K562 (cell line): Measurements from ENCODE around the gene RNF39. TPM values are rescaled to one million over a fixed set of nuclear protein-coding genes. Genes with fewer than 3 reads are reported as not detected.

Source experiments
- ATAC-seq: fragments of 200-7000 bp; cut with Tn5 transposase; 3 replicates; pipeline ENCODE4 v1.9.1; 2020; ENCODE audit warnings: moderate library complexity
- BruUV-seq: library from RNA; stranded (reverse); fragments of 400-500 nt; replicated peaks from 2 replicates; lab custom pipeline; 2021; lab: Mats Ljungman, UMichigan
- CTCF ChIA-PET: fragments of 300-600 bp; formaldehyde crosslinking; extraction: SDS; loops from one replicate; lab custom pipeline; 2021; ENCODE audit warnings: low intra/inter-chr PET ratio; lab: Yijun Ruan, JAX
- POLR2A ChIA-PET: fragments of 300-600, 350-650 bp; sonication (Branson Sonifier 250); formaldehyde crosslinking; extraction: SDS; loops from one replicate; lab custom pipeline; 2021; ENCODE audit warnings: antibody characterized with exemption, inconsistent platforms; lab: Yijun Ruan, JAX
- DNase-seq, 4 experiments: peaks; one replicate each; pipeline versions ENCODE4 v3.0.0 to v3.0.0-alpha.2; 2011 to 2018; ENCODE audit warnings: low spot score in 3 of 4, mixed read lengths in 3 of 4; ENCODE audit errors: extremely low read depth in 1 of 4
- FAIRE-seq: peaks from 2 replicates; lab custom pipeline; 2011; peaks lifted over from hg19 to GRCh38; lab: Jason Lieb, UNC
- H2AFZ ChIP-seq: 2 replicates; pipeline ENCODE4 v1.6.0; 2011; ENCODE audit warnings: low read depth, low read length, control low read depth, inconsistent platforms
- H3K27ac ChIP-seq: fragments of 200-600 bp; 3 replicates; pipeline ENCODE4 v1.8.0; 2011; ENCODE audit warnings: low read depth, mild to moderate bottlenecking, control low read depth, inconsistent platforms, low read length, moderate library complexity, mixed read lengths; ENCODE audit errors: extremely low read depth
- H3K27me3 ChIP-seq, 2 experiments: fragments of 300-600 bp in 1 of 2; 2 replicates in 1 of 2; 3 replicates in 1 of 2; pipeline versions ENCODE4 v1.6.0 to v1.8.0; 2011; ENCODE audit warnings: inconsistent platforms in 2 of 2, low read length in 2 of 2, mild to moderate bottlenecking in 1 of 2, mixed read lengths in 1 of 2, moderate library complexity in 1 of 2; ENCODE audit not compliant: control insufficient read depth in 2 of 2, insufficient read depth in 2 of 2
- H3K36me3 ChIP-seq: fragments of 300-600 bp; 3 replicates; pipeline ENCODE4 v1.8.0; 2011; ENCODE audit warnings: mild to moderate bottlenecking, low read length, inconsistent platforms; ENCODE audit not compliant: control insufficient read depth, insufficient read depth
- H3K4me1 ChIP-seq, 2 experiments: fragments of 200-600 bp in 1 of 2; replicated peaks in 1 of 2; 2 replicates in 1 of 2; 3 replicates in 1 of 2; pipeline versions ENCODE4 v1.5.1 to v1.8.0; 2011; ENCODE audit warnings: inconsistent platforms in 2 of 2, low read length in 2 of 2, mild to moderate bottlenecking in 1 of 2, mixed read lengths in 1 of 2, moderate library complexity in 1 of 2; ENCODE audit not compliant: control insufficient read depth in 2 of 2, insufficient read depth in 2 of 2
- H3K4me2 ChIP-seq: 2 replicates; pipeline ENCODE4 v1.6.1; 2011; ENCODE audit warnings: low read length, control low read depth, inconsistent platforms, mixed read lengths; ENCODE audit not compliant: insufficient read depth
- H3K4me3 ChIP-seq: fragments of 200-600 bp; sonication (generic), shearing (Covaris generic); 2 replicates; pipeline ENCODE4 v1.5.1; 2016; ENCODE audit warnings: control low read depth, inconsistent platforms
- H3K79me2 ChIP-seq: fragments of 200-600 bp; 3 replicates; pipeline ENCODE4 v1.8.0; 2011; ENCODE audit warnings: low read length, inconsistent platforms; ENCODE audit not compliant: control insufficient read depth, insufficient read depth
- H3K9ac ChIP-seq, 2 experiments: 2 replicates each; pipeline versions ENCODE4 v1.6.0 to v1.6.1; 2011; ENCODE audit warnings: low read depth in 2 of 2, low read length in 2 of 2, control low read depth in 1 of 2, inconsistent platforms in 1 of 2, mild to moderate bottlenecking in 1 of 2, mixed read lengths in 1 of 2; ENCODE audit not compliant: insufficient read depth in 1 of 2
- H3K9me1 ChIP-seq: one replicate; pipeline ENCODE4 v1.6.0; 2011; ENCODE audit warnings: inconsistent platforms, mild to moderate bottlenecking, low read length, moderate library complexity; ENCODE audit not compliant: control insufficient read depth, insufficient read depth
- H3K9me3 ChIP-seq: replicated peaks from 2 replicates; pipeline ENCODE4 v1.5.1; 2011; ENCODE audit warnings: low read depth, low read length, inconsistent platforms; ENCODE audit not compliant: control insufficient read depth, insufficient read depth
- H4K20me1 ChIP-seq: replicated peaks from 2 replicates; pipeline ENCODE4 v1.6.1; 2011; ENCODE audit warnings: low read length, inconsistent platforms, mixed read lengths; ENCODE audit not compliant: control insufficient read depth, insufficient read depth
- ARID4B ChIP-seq: sonication (generic); formaldehyde crosslinking; IDR thresholded peaks from 2 replicates; pipeline ENCODE4 v1.8.0; 2022; ENCODE audit warnings: mild to moderate bottlenecking, missing genetic modification reagents
- BRD9 ChIP-seq: fragments of 450-650 bp; IDR thresholded peaks from 2 replicates; pipeline ENCODE4 v1.6.1; 2018; ENCODE audit warnings: low read depth; ENCODE audit not compliant: partially characterized antibody
- DNMT1 ChIP-seq: fragments of 450-650 bp; IDR thresholded peaks from 2 replicates; pipeline ENCODE4 v1.6.1; 2016; ENCODE audit warnings: antibody characterized with exemption, mild to moderate bottlenecking
- ETV5 ChIP-seq: sonication (generic); formaldehyde crosslinking; IDR thresholded peaks from 2 replicates; pipeline ENCODE4 v1.4.0; 2020; ENCODE audit warnings: low read depth, mild to moderate bottlenecking, missing genetic modification reagents
- NCOR1 ChIP-seq: fragments of 450-650 bp; IDR thresholded peaks from 2 replicates; pipeline ENCODE4 v1.6.1; 2016; ENCODE audit warnings: mild to moderate bottlenecking, moderate library complexity
- NFRKB ChIP-seq: fragments of 450-650 bp; IDR thresholded peaks from 2 replicates; pipeline ENCODE4 v1.6.1; 2016; ENCODE audit warnings: low read depth
- OTX1 ChIP-seq: fragments of 450-650 bp; formaldehyde crosslinking; IDR thresholded peaks from 2 replicates; pipeline ENCODE4 v1.4.0; 2022; ENCODE audit warnings: mild to moderate bottlenecking
- PTRF ChIP-seq: fragments of 450-650 bp; IDR thresholded peaks from 2 replicates; pipeline ENCODE4 v1.6.1; 2016; ENCODE audit warnings: mild to moderate bottlenecking, missing genetic modification characterization, missing compliant biosample characterization
- SMARCE1 ChIP-seq: fragments of 450-650 bp; IDR thresholded peaks from 2 replicates; pipeline ENCODE4 v1.7.1; 2016; ENCODE audit warnings: mild to moderate bottlenecking
- TOE1 ChIP-seq, 2 experiments: fragments of 450-650 bp in 1 of 2; sonication (generic) in 1 of 2; formaldehyde crosslinking in 1 of 2; IDR thresholded peaks; 2 replicates each; pipeline versions ENCODE4 v1.7.1 to v1.8.0; 2016 to 2022; ENCODE audit warnings: borderline replicate concordance in 2 of 2, mild to moderate bottlenecking in 2 of 2, antibody characterized with exemption in 1 of 2, inconsistent platforms in 1 of 2, low read depth in 1 of 2, missing genetic modification reagents in 1 of 2, moderate library complexity in 1 of 2
- TSC22D4 ChIP-seq: fragments of 450-650 bp; IDR thresholded peaks from 2 replicates; pipeline ENCODE4 v1.6.1; 2016; ENCODE audit warnings: missing genetic modification characterization, missing biosample characterization, control low read depth
- YBX1 ChIP-seq: fragments of 450-650 bp; IDR thresholded peaks from 2 replicates; pipeline ENCODE4 v1.7.1; 2016; ENCODE audit warnings: mild to moderate bottlenecking
- ZBTB7A ChIP-seq: IDR thresholded peaks from 2 replicates; pipeline ENCODE4 v1.6.1; 2011; ENCODE audit warnings: low read depth, mild to moderate bottlenecking, low read length, moderate library complexity, borderline replicate concordance; ENCODE audit not compliant: control insufficient read depth
- ZC3H11A ChIP-seq: IDR thresholded peaks from 2 replicates; pipeline ENCODE4 v1.6.1; 2012; ENCODE audit warnings: low read depth, low read length, improper control_type of control experiment
- ZNF143 ChIP-seq: sonication (generic); formaldehyde crosslinking; IDR thresholded peaks from 2 replicates; pipeline ENCODE4 v1.9.0; 2022; ENCODE audit warnings: mild to moderate bottlenecking, missing genetic modification reagents
- WGBS: fragments of 100-300 bp; shearing (Covaris generic); methylation state at CpG from one replicate; pipeline ENCODE4 v1.1.6; 2016; ENCODE audit warnings: low coverage, mixed read lengths; ENCODE audit not compliant: insufficient coverage; ENCODE audit errors: missing lambda C conversion rate; 5-methylcytosine and 5-hydroxymethylcytosine counted together
- in situ Hi-C: fragments of 300-500 bp; cut with MboI; formaldehyde crosslinking; loops from 4 replicates; pipeline ENCODE4 v1.15.0; 2018; ENCODE audit warnings: inconsistent platforms, mixed read lengths
- intact Hi-C: fragments of 100-400 bp; cut with micrococcal nuclease; formaldehyde crosslinking; loops from 2 replicates; pipeline ENCODE4 v1.14.2; 2022
- polyA plus RNA-seq, 8 experiments: library from polyadenylated mRNA; depleted of rRNA in 4 of 8; stranded (reverse) in 5 of 8; unstranded in 3 of 8; fragments of >200 nt; fragmentation: Nextera tagmentation in 2 of 8; fragmentation: Illumina TruSeq in 1 of 8; extraction: Ambion mirVana in 2 of 8; extraction: Trizol in 1 of 8; gene quantifications; 2 replicates each; pipeline versions ENCODE4 v1.2.1 to v1.2.3, GENCODE V29; 2011 to 2014; ENCODE audit warnings: inconsistent platforms in 1 of 8, missing spikeins in 1 of 8
- total RNA-seq, 7 experiments: library from RNA; depleted of rRNA in 6 of 7; stranded (reverse); fragments of >200 nt in 6 of 7; fragmentation: Illumina TruSeq in 2 of 7; extraction: Trizol in 2 of 7; gene quantifications; 2 replicates each; pipeline versions ENCODE4 v1.2.1 to v1.2.3, GENCODE V29; 2011 to 2021; ENCODE audit warnings: low replicate concordance in 1 of 7
- TF ChIP-seq, protein P1 (sequence below), 2 experiments: fragments of 450-650 bp; IDR thresholded peaks; 2 replicates each; pipeline ENCODE4 v1.6.1; 2016

RNF39 gene
- total and polyA plus RNA-seq, 9 of the 15 experiments (the other 6 are each of a cell fraction or from before 2014, with no cell fraction given), result not detected

GRCh38 chr6:30067460-30068139 is 8.0 kb downstream of the RNF39 start:
- ChIA-PET POLR2A (interaction anchor here (0.6 to 2.4 kb wide), 3 partner anchors 13 to 121 kb away, joined by 3 to 8 read pairs (median 3); no protein-coding TSS in a partner anchor), CTCF (no interaction called here)
- WGBS, result 0% methylated on average over 8 of the region's 8 CpGs
- Histone ChIP-seq H3K27ac (peak overlapping the region; percentile 65), H3K36me3 (peaks cover 36% of the 10 kb centered on the region; the same call in 2 of the 3 replicates), H3K9me3 (no peaks in the 10 kb centered on the region), H3K9me1 (no peaks in the 10 kb centered on the region), H3K9ac (peak overlapping the region; percentile 68 to 87), H3K79me2 (peaks cover 32% of the 10 kb centered on the region), H3K27me3 (no peaks in the 10 kb centered on the region), H3K4me2 (peak overlapping the region; percentile 99), H2AFZ (peak overlapping the region; percentile 99), H4K20me1 (no peaks in the 10 kb centered on the region), H3K4me1 (peaks cover 3 to 7% of the 10 kb centered on the region in 2 experiments; a peak in 3 of 5 replicates), H3K4me3 (peak overlapping the region; percentile 71)
- peak in 1 of 4 experiments; percentile 79 for DNase-seq
- BruUV-seq, result no TSS peak
- ATAC-seq, result no peak
- no peak for FAIRE-seq
- intact Hi-C loops (loop anchor here (2.0 to 10.0 kb wide), 2 partner anchors 35 to 277 kb away; partner anchors contain the start of gene RPP21), in situ Hi-C loops (no loop called here)
- TF ChIP-seq NCOR1 (no peak), ZNF143 (0 out of 2 replicates have a peak, but pooled peaks have one; percentile 37), OTX1 (CRISPR knock-in tag) (peak; percentile 87), YBX1 (0 out of 2 replicates have a peak, but pooled peaks have one; percentile 12), BRD9 (peak; percentile 44), ZC3H11A (no peak), PTRF (tag) (no peak), NFRKB (0 out of 2 replicates have a peak, but pooled peaks have one; percentile 12), ARID4B (peak; percentile 78; the same call in 1 of the 2 replicates), SMARCE1 (peak; percentile 40; the same call in 1 of the 2 replicates), TSC22D4 (tag) (0 out of 2 replicates have a peak, but pooled peaks have one; percentile 66), DNMT1 (no peak), ZBTB7A (0 out of 2 replicates have a peak, but pooled peaks have one; percentile 19), TOE1 (IDR thresholded peaks at IDR 0.05; ENCODE audit: borderline replicate concordance) (peak; percentile 18; the same call in 1 of the 2 replicates), TOE1 (CRISPR knock-in tag; IDR thresholded peaks at IDR 0.05; ENCODE audit: borderline replicate concordance, low read depth) (no peak), ETV5 (CRISPR knock-in tag) (no peak)
- TF ChIP-seq, protein P1, sequence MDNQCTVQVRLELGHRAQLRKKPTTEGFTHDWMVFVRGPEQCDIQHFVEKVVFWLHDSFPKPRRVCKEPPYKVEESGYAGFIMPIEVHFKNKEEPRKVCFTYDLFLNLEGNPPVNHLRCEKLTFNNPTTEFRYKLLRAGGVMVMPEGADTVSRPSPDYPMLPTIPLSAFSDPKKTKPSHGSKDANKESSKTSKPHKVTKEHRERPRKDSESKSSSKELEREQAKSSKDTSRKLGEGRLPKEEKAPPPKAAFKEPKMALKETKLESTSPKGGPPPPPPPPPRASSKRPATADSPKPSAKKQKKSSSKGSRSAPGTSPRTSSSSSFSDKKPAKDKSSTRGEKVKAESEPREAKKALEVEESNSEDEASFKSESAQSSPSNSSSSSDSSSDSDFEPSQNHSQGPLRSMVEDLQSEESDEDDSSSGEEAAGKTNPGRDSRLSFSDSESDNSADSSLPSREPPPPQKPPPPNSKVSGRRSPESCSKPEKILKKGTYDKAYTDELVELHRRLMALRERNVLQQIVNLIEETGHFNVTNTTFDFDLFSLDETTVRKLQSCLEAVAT (IDR thresholded peaks at IDR 0.05), result peak; percentile 57 to 82; a peak in 2 of 4 replicates
